Measurements from ENCODE around the gene SNRPB.

The SNRPB gene

GRCh38 chr20:2446845-2447244 lies 23.7 kb downstream of the SNRPB start:
- Histone ChIP-seq H3K36me3 (ENCODE audit: control insufficient read depth, insufficient read depth, low read length) (no peaks in the 10 kb centered on the region), H3K27ac (ENCODE audit: low read depth, low read length) (no peak overlapping the region), H3K9ac (ENCODE audit: low read length) (no peak overlapping the region), H3K27me3 (ENCODE audit: control insufficient read depth, insufficient read depth, low read length) (no peaks in the 10 kb centered on the region), H3K4me1 (ENCODE audit: control insufficient read depth, insufficient read depth, low read length) (no peaks in the 10 kb centered on the region), H3K4me3 (ENCODE audit: low read length) (no peak overlapping the region)

GRCh38 chr20:2431185-2431584 lies 39.4 kb downstream of the SNRPB start:
- Histone ChIP-seq H3K36me3 (ENCODE audit: control insufficient read depth, insufficient read depth, low read length) (no peaks in the 10 kb centered on the region), H3K4me1 (ENCODE audit: control insufficient read depth, insufficient read depth, low read length) (no peaks in the 10 kb centered on the region), H3K27me3 (ENCODE audit: control insufficient read depth, insufficient read depth, low read length) (no peaks in the 10 kb centered on the region), H3K9ac (ENCODE audit: low read length) (no peak overlapping the region), H3K4me3 (ENCODE audit: low read length) (no peak overlapping the region), H3K27ac (ENCODE audit: low read depth, low read length) (no peak overlapping the region)

- no peak overlapping the region for H3K27ac ChIP-seq (ENCODE audit: low read depth, low read length)
- H3K4me3 ChIP-seq (ENCODE audit: low read length) = no peak overlapping the region
- no peaks in the 10 kb centered on the region for H3K4me1 ChIP-seq (ENCODE audit: control insufficient read depth, insufficient read depth, low read length)
- H3K36me3 ChIP-seq (ENCODE audit: control insufficient read depth, insufficient read depth, low read length) = no peaks in the 10 kb centered on the region
- no peak overlapping the region for H3K9ac ChIP-seq (ENCODE audit: low read length)
- no peaks in the 10 kb centered on the region for H3K27me3 ChIP-seq (ENCODE audit: control insufficient read depth, insufficient read depth, low read length)
Measured at GRCh38 chr20:2430538-2430937, 40.1 kb downstream of the SNRPB start.

GRCh38 chr20:2429051-2429450 lies 41.5 kb downstream of the SNRPB start:
- Histone ChIP-seq H3K36me3 (ENCODE audit: control insufficient read depth, insufficient read depth, low read length) (no peaks in the 10 kb centered on the region), H3K4me3 (ENCODE audit: low read length) (no peak overlapping the region), H3K27ac (ENCODE audit: low read depth, low read length) (no peak overlapping the region), H3K27me3 (ENCODE audit: control insufficient read depth, insufficient read depth, low read length) (no peaks in the 10 kb centered on the region), H3K9ac (ENCODE audit: low read length) (no peak overlapping the region), H3K4me1 (ENCODE audit: control insufficient read depth, insufficient read depth, low read length) (no peaks in the 10 kb centered on the region)

GRCh38 chr20:2421247-2421646 lies 49.3 kb downstream of the SNRPB start:
- Histone ChIP-seq H3K4me3 (ENCODE audit: low read length) (no peak overlapping the region), H3K4me1 (ENCODE audit: control insufficient read depth, insufficient read depth, low read length) (no peaks in the 10 kb centered on the region), H3K9ac (ENCODE audit: low read length) (no peak overlapping the region), H3K27ac (ENCODE audit: low read depth, low read length) (no peak overlapping the region), H3K36me3 (ENCODE audit: control insufficient read depth, insufficient read depth, low read length) (no peaks in the 10 kb centered on the region), H3K27me3 (ENCODE audit: control insufficient read depth, insufficient read depth, low read length) (no peaks in the 10 kb centered on the region)

GRCh38 chr20:2420510-2420909 lies 50.1 kb downstream of the SNRPB start:
- Histone ChIP-seq H3K27ac (ENCODE audit: low read depth, low read length) (no peak overlapping the region), H3K36me3 (ENCODE audit: control insufficient read depth, insufficient read depth, low read length) (no peaks in the 10 kb centered on the region), H3K4me3 (ENCODE audit: low read length) (no peak overlapping the region), H3K27me3 (ENCODE audit: control insufficient read depth, insufficient read depth, low read length) (no peaks in the 10 kb centered on the region), H3K4me1 (ENCODE audit: control insufficient read depth, insufficient read depth, low read length) (no peaks in the 10 kb centered on the region), H3K9ac (ENCODE audit: low read length) (no peak overlapping the region)

- Histone ChIP-seq H3K9ac (ENCODE audit: low read length) (no peak overlapping the region), H3K4me1 (ENCODE audit: control insufficient read depth, insufficient read depth, low read length) (no peaks in the 10 kb centered on the region), H3K27ac (ENCODE audit: low read depth, low read length) (no peak overlapping the region), H3K27me3 (ENCODE audit: control insufficient read depth, insufficient read depth, low read length) (no peaks in the 10 kb centered on the region), H3K36me3 (ENCODE audit: control insufficient read depth, insufficient read depth, low read length) (no peaks in the 10 kb centered on the region), H3K4me3 (ENCODE audit: low read length) (no peak overlapping the region)
Measured at GRCh38 chr20:2418388-2418787, 52.2 kb downstream of the SNRPB start.

GRCh38 chr20:2417213-2417541 lies 53.4 kb downstream of the SNRPB start:
- no peak overlapping the region for H3K4me3 ChIP-seq (ENCODE audit: low read length)
- no peaks in the 10 kb centered on the region for H3K36me3 ChIP-seq (ENCODE audit: control insufficient read depth, insufficient read depth, low read length)
- no peak overlapping the region for H3K9ac ChIP-seq (ENCODE audit: low read length)
- H3K27ac ChIP-seq (ENCODE audit: low read depth, low read length) = no peak overlapping the region
- no peaks in the 10 kb centered on the region for H3K4me1 ChIP-seq (ENCODE audit: control insufficient read depth, insufficient read depth, low read length)
- H3K27me3 ChIP-seq (ENCODE audit: control insufficient read depth, insufficient read depth, low read length) = no peaks in the 10 kb centered on the region

- Histone ChIP-seq H3K4me1 (ENCODE audit: control insufficient read depth, insufficient read depth, low read length) (no peaks in the 10 kb centered on the region), H3K27me3 (ENCODE audit: control insufficient read depth, insufficient read depth, low read length) (no peaks in the 10 kb centered on the region), H3K36me3 (ENCODE audit: control insufficient read depth, insufficient read depth, low read length) (no peaks in the 10 kb centered on the region), H3K9ac (ENCODE audit: low read length) (no peak overlapping the region), H3K27ac (ENCODE audit: low read depth, low read length) (no peak overlapping the region), H3K4me3 (ENCODE audit: low read length) (no peak overlapping the region)
Measured at GRCh38 chr20:2416541-2417212, 53.9 kb downstream of the SNRPB start.
